HEK293 (cell line): ENCODE results near the gene CTNNBL1.

Experiments used
- CTCF ChIA-PET: fragments of 350-600 bp; formaldehyde crosslinking; extraction: SDS; loops from one replicate; lab custom pipeline; 2021; ENCODE audit warnings: antibody characterized with exemption; lab: Yijun Ruan, JAX
- POLR2A ChIA-PET: fragments of 300-600 bp; formaldehyde crosslinking; extraction: SDS; loops from one replicate; lab custom pipeline; 2020; ENCODE audit warnings: antibody characterized with exemption, inconsistent platforms; lab: Yijun Ruan, JAX
- H3K27ac ChIP-seq: fragments of 200-500 bp; sonication (Bioruptor generic); 2 replicates; pipeline ENCODE4 v1.5.1; 2014; ENCODE audit warnings: low read depth, low read length, control low read depth, inconsistent platforms; ENCODE audit errors: extremely low read depth
- H3K36me3 ChIP-seq, 2 experiments: fragments of 200-500 bp in 1 of 2; sonication (Bioruptor generic) in 1 of 2; 1 replicate in 1 of 2; 2 replicates in 1 of 2; pipeline ENCODE4 v1.5.1; 2014 to 2017; ENCODE audit warnings: inconsistent platforms in 2 of 2, low read length in 2 of 2; ENCODE audit not compliant: control insufficient read depth in 2 of 2, insufficient read depth in 1 of 2
- H3K4me1 ChIP-seq: fragments of 200-500 bp; sonication (Bioruptor generic); 2 replicates; pipeline ENCODE4 v1.5.1; 2014; ENCODE audit warnings: mild to moderate bottlenecking, low read length, inconsistent platforms; ENCODE audit not compliant: control insufficient read depth, insufficient read depth
- H3K4me3 ChIP-seq: 2 replicates; pipeline ENCODE4 v1.5.1; 2011; ENCODE audit warnings: low read depth, mild to moderate bottlenecking, control low read depth, low read length, moderate library complexity
- H3K9me3 ChIP-seq: fragments of 200-500 bp; sonication (Bioruptor generic); 2 replicates; pipeline ENCODE4 v1.5.1; 2014; ENCODE audit warnings: low read depth, low read length, inconsistent platforms; ENCODE audit not compliant: control insufficient read depth, insufficient read depth
- BCL11B ChIP-seq: fragments of 450-650 bp; formaldehyde crosslinking; IDR thresholded peaks from 2 replicates; pipeline ENCODE4 v1.5.1; 2016; ENCODE audit warnings: low read depth, missing biosample characterization, missing genetic modification characterization
- GLI2 ChIP-seq: fragments of 450-650 bp; formaldehyde crosslinking; IDR thresholded peaks from 2 replicates; pipeline ENCODE4; 2017; ENCODE audit warnings: missing biosample characterization, missing genetic modification characterization, low read depth, borderline replicate concordance
- HOXA7 ChIP-seq: sonication (generic); formaldehyde crosslinking; IDR thresholded peaks from 2 replicates; pipeline ENCODE4 v1.8.1; 2022; ENCODE audit warnings: missing genetic modification reagents, borderline replicate concordance
- PRDM1 ChIP-seq: fragments of 450-650 bp; formaldehyde crosslinking; IDR thresholded peaks from 2 replicates; pipeline ENCODE4; 2016; ENCODE audit warnings: missing biosample characterization, missing genetic modification characterization
- SALL2 ChIP-seq: fragments of 450-650 bp; formaldehyde crosslinking; IDR thresholded peaks from 2 replicates; pipeline ENCODE4 v1.5.0; 2017; ENCODE audit warnings: missing biosample characterization, mild to moderate bottlenecking, missing genetic modification characterization, borderline replicate concordance
- YY1 ChIP-seq: fragments of 450-650 bp; formaldehyde crosslinking; IDR thresholded peaks from 2 replicates; pipeline ENCODE4 v1.5.1; 2018; ENCODE audit warnings: missing biosample characterization, missing genetic modification characterization
- ZBTB21 ChIP-seq: fragments of 450-650 bp; formaldehyde crosslinking; IDR thresholded peaks from 2 replicates; pipeline ENCODE4 v1.5.1; 2017; ENCODE audit warnings: missing biosample characterization, missing genetic modification characterization
- ZFP69B ChIP-seq: fragments of 450-650 bp; formaldehyde crosslinking; IDR thresholded peaks from 2 replicates; pipeline ENCODE4 v1.5.1; 2016; ENCODE audit warnings: missing biosample characterization, missing genetic modification characterization
- ZNF148 ChIP-seq: fragments of 450-650 bp; formaldehyde crosslinking; IDR thresholded peaks from 2 replicates; pipeline ENCODE4 v1.5.0; 2017; ENCODE audit warnings: missing biosample characterization, missing genetic modification characterization, borderline replicate concordance
- ZNF266 ChIP-seq: fragments of 450-650 bp; formaldehyde crosslinking; IDR thresholded peaks from 2 replicates; pipeline ENCODE4 v1.5.1; 2016; ENCODE audit warnings: missing biosample characterization, missing genetic modification characterization, low read depth
- ZNF37A ChIP-seq: fragments of 450-650 bp; IDR thresholded peaks from 2 replicates; pipeline ENCODE4 v1.5.1; 2018; ENCODE audit warnings: missing biosample characterization, missing genetic modification characterization
- ZNF529 ChIP-seq: fragments of 450-650 bp; formaldehyde crosslinking; IDR thresholded peaks from 2 replicates; pipeline ENCODE4 v1.5.1; 2017; ENCODE audit warnings: missing genetic modification characterization, missing biosample characterization; ENCODE audit not compliant: insufficient replicate concordance
- ZNF626 ChIP-seq: fragments of 450-650 bp; sonication (Bioruptor Pico); formaldehyde crosslinking; IDR thresholded peaks from 2 replicates; pipeline ENCODE4 v1.5.1; 2018; ENCODE audit warnings: missing biosample characterization, missing genetic modification characterization, inconsistent platforms
- ZNF660 ChIP-seq: fragments of 450-650 bp; IDR thresholded peaks from 2 replicates; pipeline ENCODE4 v1.5.1; 2018; ENCODE audit warnings: missing biosample characterization, mild to moderate bottlenecking, missing genetic modification characterization
- ZNF777 ChIP-seq: fragments of 450-650 bp; formaldehyde crosslinking; IDR thresholded peaks from 2 replicates; pipeline ENCODE4 v1.5.1; 2017; ENCODE audit warnings: missing biosample characterization, missing genetic modification characterization, borderline replicate concordance
- ZNF837 ChIP-seq: fragments of 450-650 bp; formaldehyde crosslinking; IDR thresholded peaks from 2 replicates; pipeline ENCODE4 v1.5.1; 2016; ENCODE audit warnings: missing biosample characterization, missing genetic modification characterization
- ZSCAN16 ChIP-seq: fragments of 450-650 bp; formaldehyde crosslinking; IDR thresholded peaks from 2 replicates; pipeline ENCODE4 v1.5.1; 2016; ENCODE audit warnings: missing biosample characterization, missing genetic modification characterization
- TF ChIP-seq, protein P1 (sequence below): fragments of 450-650 bp; formaldehyde crosslinking; IDR thresholded peaks from 2 replicates; pipeline ENCODE4 v1.5.1; 2016; ENCODE audit warnings: missing biosample characterization, missing genetic modification characterization
- TF ChIP-seq, protein P2 (sequence below): fragments of 450-650 bp; formaldehyde crosslinking; IDR thresholded peaks from 2 replicates; pipeline ENCODE4 v1.5.1; 2016; ENCODE audit warnings: missing biosample characterization, missing genetic modification characterization, low read depth

CTNNBL1 gene

DNA sequence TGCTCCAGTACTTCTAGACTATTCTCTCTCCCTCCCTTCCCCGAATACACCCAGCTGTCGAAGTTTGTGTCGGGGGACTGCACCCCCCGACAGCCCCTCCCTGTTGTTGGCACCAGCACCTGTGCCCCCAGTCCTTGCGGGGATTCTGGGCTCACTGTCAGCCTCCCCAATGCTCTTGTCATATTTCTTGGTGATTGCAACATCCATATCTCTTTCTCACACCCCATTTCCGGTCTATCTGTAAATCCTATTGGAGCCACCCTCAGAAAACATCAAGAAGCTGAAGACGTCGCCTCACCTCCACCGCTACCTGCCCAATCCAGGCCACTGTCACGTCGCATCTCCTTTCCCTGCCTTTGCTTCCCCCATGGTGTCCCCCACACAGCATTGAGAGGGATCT is 176.5 kb downstream of the CTNNBL1 start:
- H3K4me3 ChIP-seq, result no peak overlapping the region
- ChIA-PET CTCF (no interaction called here), POLR2A (no interaction called here)
- H3K27ac ChIP-seq, result no peak overlapping the region
- TF ChIP-seq GLI2 (tag by site-specific recombination), result no peak
- H3K4me1 ChIP-seq, result no peaks in the 10 kb centered on the region
- no peaks in the 10 kb centered on the region for H3K9me3 ChIP-seq
- H3K36me3 ChIP-seq, result peaks cover 0 to 27% of the 10 kb centered on the region in 2 experiments; a peak in 1 of 3 replicates

DNA sequence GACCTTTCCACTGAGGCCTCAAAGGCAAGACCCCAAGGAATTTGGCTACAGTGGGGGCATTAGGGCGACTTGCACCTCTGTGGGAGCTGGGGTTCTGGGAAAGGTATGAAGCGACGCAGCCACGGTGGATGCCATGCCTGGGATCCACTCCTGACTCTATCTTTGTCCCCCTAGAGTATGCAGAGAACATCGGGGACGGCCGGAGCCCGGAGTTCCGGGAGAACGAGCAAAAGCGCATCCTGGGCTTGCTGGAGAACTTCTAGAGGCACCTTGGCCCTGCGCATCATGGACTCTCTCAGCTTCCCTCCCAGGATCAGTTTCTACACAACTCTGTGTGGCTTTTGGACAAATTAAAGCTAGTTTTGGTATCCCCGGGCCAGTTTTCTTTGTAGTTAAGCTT is 177.9 kb downstream of the CTNNBL1 start:
- Histone ChIP-seq H3K4me3 (no peak overlapping the region), H3K27ac (no peak overlapping the region), H3K36me3 (peaks cover 0 to 27% of the 10 kb centered on the region in 2 experiments; a peak in 1 of 3 replicates), H3K4me1 (no peaks in the 10 kb centered on the region), H3K9me3 (no peaks in the 10 kb centered on the region)
- TF ChIP-seq ZNF529 (no peak), ZNF837 (tag by site-specific recombination) (no peak), HOXA7 (CRISPR knock-in tag) (no peak)
- ChIA-PET CTCF (no interaction called here), POLR2A (no interaction called here)

GRCh38 chr20:37872161-37872560 is 178.3 kb downstream of the CTNNBL1 start:
- no peaks in the 10 kb centered on the region for H3K9me3 ChIP-seq
- no peak for TF ChIP-seq ZFP69B (tag by site-specific recombination)
- no peak for TF ChIP-seq BCL11B (tag by site-specific recombination)
- TF ChIP-seq ZNF37A (tag by site-specific recombination), result no peak
- TF ChIP-seq ZNF660 (tag by site-specific recombination), result no peak
- no peak for TF ChIP-seq SALL2 (tag by site-specific recombination)
- no peak for TF ChIP-seq ZNF777 (tag by site-specific recombination)
- TF ChIP-seq, all 188 proteins: peak for 0
- H3K27ac ChIP-seq, result no peak overlapping the region
- H3K4me3 ChIP-seq, result no peak overlapping the region
- no peaks in the 10 kb centered on the region for H3K4me1 ChIP-seq
- CTCF ChIA-PET, result no interaction called here
- H3K36me3 ChIP-seq, result peaks cover 0 to 27% of the 10 kb centered on the region in 2 experiments; a peak in 1 of 3 replicates
- POLR2A ChIA-PET, result no interaction called here

DNA sequence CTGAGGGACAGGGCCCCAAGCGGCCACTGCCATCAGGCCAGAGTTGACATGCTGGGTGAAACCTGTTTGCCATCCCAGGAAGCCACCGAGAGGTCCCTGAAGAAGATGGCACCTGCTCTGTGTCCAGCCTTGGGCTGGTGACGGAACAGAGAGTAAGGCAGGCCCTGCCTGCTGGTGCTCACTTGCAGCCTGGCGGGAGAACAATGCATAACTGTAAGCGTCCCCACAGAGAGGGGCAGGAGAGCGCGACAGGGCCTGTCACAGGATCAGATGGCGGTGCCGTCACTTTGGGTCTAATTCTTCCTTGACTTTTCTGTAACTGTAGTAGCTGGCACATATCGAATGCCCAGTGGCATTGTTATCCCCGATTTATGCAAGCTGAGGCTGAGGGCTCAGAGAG is 180.1 kb downstream of the CTNNBL1 start:
- H3K36me3 ChIP-seq, result peaks cover 0 to 24% of the 10 kb centered on the region in 2 experiments; a peak in 1 of 3 replicates
- POLR2A ChIA-PET, result no interaction called here
- H3K4me3 ChIP-seq, result no peak overlapping the region
- H3K9me3 ChIP-seq, result no peaks in the 10 kb centered on the region
- CTCF ChIA-PET, result interaction anchor here (0.6 kb wide), 1 partner anchor 289 kb away, joined by 4 read pairs; no protein-coding TSS in a partner anchor
- H3K27ac ChIP-seq, result no peak overlapping the region
- H3K4me1 ChIP-seq, result no peaks in the 10 kb centered on the region
- TF ChIP-seq ZNF266 (tag by site-specific recombination) (no peak), ZNF626 (tag by site-specific recombination) (no peak), ZBTB21 (tag by site-specific recombination) (no peak), PRDM1 (tag by site-specific recombination) (no peak), ZSCAN16 (no peak), YY1 (no peak), ZNF148 (tag by site-specific recombination) (no peak)
- TF ChIP-seq, protein P1, sequence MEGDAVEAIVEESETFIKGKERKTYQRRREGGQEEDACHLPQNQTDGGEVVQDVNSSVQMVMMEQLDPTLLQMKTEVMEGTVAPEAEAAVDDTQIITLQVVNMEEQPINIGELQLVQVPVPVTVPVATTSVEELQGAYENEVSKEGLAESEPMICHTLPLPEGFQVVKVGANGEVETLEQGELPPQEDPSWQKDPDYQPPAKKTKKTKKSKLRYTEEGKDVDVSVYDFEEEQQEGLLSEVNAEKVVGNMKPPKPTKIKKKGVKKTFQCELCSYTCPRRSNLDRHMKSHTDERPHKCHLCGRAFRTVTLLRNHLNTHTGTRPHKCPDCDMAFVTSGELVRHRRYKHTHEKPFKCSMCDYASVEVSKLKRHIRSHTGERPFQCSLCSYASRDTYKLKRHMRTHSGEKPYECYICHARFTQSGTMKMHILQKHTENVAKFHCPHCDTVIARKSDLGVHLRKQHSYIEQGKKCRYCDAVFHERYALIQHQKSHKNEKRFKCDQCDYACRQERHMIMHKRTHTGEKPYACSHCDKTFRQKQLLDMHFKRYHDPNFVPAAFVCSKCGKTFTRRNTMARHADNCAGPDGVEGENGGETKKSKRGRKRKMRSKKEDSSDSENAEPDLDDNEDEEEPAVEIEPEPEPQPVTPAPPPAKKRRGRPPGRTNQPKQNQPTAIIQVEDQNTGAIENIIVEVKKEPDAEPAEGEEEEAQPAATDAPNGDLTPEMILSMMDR (tag by site-specific recombination), result no peak
- TF ChIP-seq, protein P2, sequence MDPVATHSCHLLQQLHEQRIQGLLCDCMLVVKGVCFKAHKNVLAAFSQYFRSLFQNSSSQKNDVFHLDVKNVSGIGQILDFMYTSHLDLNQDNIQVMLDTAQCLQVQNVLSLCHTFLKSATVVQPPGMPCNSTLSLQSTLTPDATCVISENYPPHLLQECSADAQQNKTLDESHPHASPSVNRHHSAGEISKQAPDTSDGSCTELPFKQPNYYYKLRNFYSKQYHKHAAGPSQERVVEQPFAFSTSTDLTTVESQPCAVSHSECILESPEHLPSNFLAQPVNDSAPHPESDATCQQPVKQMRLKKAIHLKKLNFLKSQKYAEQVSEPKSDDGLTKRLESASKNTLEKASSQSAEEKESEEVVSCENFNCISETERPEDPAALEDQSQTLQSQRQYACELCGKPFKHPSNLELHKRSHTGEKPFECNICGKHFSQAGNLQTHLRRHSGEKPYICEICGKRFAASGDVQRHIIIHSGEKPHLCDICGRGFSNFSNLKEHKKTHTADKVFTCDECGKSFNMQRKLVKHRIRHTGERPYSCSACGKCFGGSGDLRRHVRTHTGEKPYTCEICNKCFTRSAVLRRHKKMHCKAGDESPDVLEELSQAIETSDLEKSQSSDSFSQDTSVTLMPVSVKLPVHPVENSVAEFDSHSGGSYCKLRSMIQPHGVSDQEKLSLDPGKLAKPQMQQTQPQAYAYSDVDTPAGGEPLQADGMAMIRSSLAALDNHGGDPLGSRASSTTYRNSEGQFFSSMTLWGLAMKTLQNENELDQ (tag by site-specific recombination), result no peak
